HL-60 (cell line): ENCODE results near the gene ANKRD28.

Source experiments
- DNase-seq, 2 experiments: peaks; one replicate each; pipeline ENCODE4 v3.0.0-alpha.2; 2010 to 2020; ENCODE audit warnings: low read depth in 1 of 2, low spot score in 1 of 2
- H3K27ac ChIP-seq: fragments of 250-450 bp; sonication (Bioruptor Pico); replicated peaks from 2 replicates; pipeline ENCODE4 v1.5.1; 2020; ENCODE audit warnings: mild to moderate bottlenecking, moderate library complexity
- H3K27me3 ChIP-seq: fragments of 250-450 bp; sonication (Bioruptor Pico); 2 replicates; pipeline ENCODE4 v1.5.1; 2021; ENCODE audit warnings: mild to moderate bottlenecking, moderate library complexity; ENCODE audit not compliant: insufficient read depth, poor library complexity, severe bottlenecking
- H3K4me3 ChIP-seq: replicated peaks from 2 replicates; pipeline ENCODE4 v1.5.1; 2011; ENCODE audit warnings: mild to moderate bottlenecking, control low read depth, low read length; ENCODE audit not compliant: insufficient read depth
- GABPA ChIP-seq: IDR thresholded peaks from 2 replicates; pipeline ENCODE4 v1.6.1; 2012; ENCODE audit warnings: low read depth
- POLR2AphosphoS5 ChIP-seq: IDR thresholded peaks from 2 replicates; pipeline ENCODE4 v1.6.1; 2012; ENCODE audit warnings: low read depth
- SPI1 ChIP-seq: IDR thresholded peaks from 2 replicates; pipeline ENCODE4 v1.6.1; 2012; ENCODE audit warnings: low read depth, mild to moderate bottlenecking, borderline replicate concordance
- TF ChIP-seq, protein P1 (sequence below): IDR thresholded peaks from 2 replicates; pipeline ENCODE4 v1.6.1; 2012; ENCODE audit warnings: low read depth; ENCODE audit not compliant: insufficient replicate concordance
- TF ChIP-seq, protein P2 (sequence below): IDR thresholded peaks from one replicate; pipeline ENCODE4 v1.5.1; 2011; ENCODE audit warnings: low read length, control low read depth, inconsistent platforms; ENCODE audit not compliant: insufficient read depth

ANKRD28 gene

DNA sequence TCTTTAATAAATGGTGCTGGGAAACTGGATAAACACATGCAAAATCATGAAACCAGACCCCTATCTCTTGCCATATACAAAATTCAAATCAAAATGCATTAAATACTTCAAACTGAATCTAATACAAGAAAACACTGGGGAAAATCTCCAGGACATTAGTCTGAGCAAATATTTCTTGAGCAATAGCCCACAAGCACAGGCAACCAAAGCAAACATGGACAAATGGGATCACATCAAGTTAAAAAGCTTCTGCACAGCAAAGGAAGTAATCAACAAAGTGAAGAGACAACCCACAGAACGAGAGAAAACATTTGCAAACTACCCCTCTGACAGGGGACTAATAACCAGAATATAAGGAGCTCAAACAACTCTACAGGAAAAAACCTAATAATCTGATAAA lies 6.3 kb downstream of the ANKRD28 start:
- TF ChIP-seq GABPA (no peak), POLR2AphosphoS5 (no peak), SPI1 (no peak)
- TF ChIP-seq, protein P1, sequence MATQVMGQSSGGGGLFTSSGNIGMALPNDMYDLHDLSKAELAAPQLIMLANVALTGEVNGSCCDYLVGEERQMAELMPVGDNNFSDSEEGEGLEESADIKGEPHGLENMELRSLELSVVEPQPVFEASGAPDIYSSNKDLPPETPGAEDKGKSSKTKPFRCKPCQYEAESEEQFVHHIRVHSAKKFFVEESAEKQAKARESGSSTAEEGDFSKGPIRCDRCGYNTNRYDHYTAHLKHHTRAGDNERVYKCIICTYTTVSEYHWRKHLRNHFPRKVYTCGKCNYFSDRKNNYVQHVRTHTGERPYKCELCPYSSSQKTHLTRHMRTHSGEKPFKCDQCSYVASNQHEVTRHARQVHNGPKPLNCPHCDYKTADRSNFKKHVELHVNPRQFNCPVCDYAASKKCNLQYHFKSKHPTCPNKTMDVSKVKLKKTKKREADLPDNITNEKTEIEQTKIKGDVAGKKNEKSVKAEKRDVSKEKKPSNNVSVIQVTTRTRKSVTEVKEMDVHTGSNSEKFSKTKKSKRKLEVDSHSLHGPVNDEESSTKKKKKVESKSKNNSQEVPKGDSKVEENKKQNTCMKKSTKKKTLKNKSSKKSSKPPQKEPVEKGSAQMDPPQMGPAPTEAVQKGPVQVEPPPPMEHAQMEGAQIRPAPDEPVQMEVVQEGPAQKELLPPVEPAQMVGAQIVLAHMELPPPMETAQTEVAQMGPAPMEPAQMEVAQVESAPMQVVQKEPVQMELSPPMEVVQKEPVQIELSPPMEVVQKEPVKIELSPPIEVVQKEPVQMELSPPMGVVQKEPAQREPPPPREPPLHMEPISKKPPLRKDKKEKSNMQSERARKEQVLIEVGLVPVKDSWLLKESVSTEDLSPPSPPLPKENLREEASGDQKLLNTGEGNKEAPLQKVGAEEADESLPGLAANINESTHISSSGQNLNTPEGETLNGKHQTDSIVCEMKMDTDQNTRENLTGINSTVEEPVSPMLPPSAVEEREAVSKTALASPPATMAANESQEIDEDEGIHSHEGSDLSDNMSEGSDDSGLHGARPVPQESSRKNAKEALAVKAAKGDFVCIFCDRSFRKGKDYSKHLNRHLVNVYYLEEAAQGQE: no peak
- TF ChIP-seq, protein P2, sequence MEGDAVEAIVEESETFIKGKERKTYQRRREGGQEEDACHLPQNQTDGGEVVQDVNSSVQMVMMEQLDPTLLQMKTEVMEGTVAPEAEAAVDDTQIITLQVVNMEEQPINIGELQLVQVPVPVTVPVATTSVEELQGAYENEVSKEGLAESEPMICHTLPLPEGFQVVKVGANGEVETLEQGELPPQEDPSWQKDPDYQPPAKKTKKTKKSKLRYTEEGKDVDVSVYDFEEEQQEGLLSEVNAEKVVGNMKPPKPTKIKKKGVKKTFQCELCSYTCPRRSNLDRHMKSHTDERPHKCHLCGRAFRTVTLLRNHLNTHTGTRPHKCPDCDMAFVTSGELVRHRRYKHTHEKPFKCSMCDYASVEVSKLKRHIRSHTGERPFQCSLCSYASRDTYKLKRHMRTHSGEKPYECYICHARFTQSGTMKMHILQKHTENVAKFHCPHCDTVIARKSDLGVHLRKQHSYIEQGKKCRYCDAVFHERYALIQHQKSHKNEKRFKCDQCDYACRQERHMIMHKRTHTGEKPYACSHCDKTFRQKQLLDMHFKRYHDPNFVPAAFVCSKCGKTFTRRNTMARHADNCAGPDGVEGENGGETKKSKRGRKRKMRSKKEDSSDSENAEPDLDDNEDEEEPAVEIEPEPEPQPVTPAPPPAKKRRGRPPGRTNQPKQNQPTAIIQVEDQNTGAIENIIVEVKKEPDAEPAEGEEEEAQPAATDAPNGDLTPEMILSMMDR: no peak
- no peak overlapping the region for H3K4me3 ChIP-seq
- no peak overlapping the region for H3K27ac ChIP-seq
- no peak for DNase-seq
- H3K27me3 ChIP-seq: no peaks in the 10 kb centered on the region

DNA sequence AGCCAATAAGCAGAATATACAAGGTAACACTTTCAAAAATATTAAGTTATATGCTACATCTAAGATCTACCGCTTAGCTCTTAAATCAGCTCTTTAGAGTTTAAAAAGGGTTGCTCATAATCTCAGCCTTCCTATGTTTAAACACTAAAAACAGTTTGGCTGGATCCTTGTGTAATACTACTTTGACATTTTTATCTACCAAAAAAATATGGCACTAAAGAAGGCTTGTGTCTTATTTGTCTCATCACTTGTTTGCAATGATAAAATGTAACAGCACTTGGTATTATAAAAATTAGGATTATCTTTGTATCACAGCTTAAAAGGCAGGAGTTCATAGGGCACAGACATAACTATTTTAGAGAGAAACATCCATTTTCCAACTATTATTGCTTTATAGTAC lies 9.8 kb downstream of the ANKRD28 start:
- TF ChIP-seq, protein P2: no peak
- Histone ChIP-seq H3K27me3 (no peaks in the 10 kb centered on the region), H3K27ac (no peak overlapping the region), H3K4me3 (no peak overlapping the region)
- no peak for DNase-seq

- Histone ChIP-seq H3K27ac (no peak overlapping the region), H3K4me3 (no peak overlapping the region), H3K27me3 (no peaks in the 10 kb centered on the region)
- TF ChIP-seq, protein P1: no peak
- no peak for TF ChIP-seq GABPA
- TF ChIP-seq, protein P2: no peak
- no peak for DNase-seq
Measured at GRCh38 chr3:15787526-15787925, 10.3 kb downstream of the ANKRD28 start.

GRCh38 chr3:15783361-15783969 lies 14.3 kb downstream of the ANKRD28 start:
- no peak for DNase-seq
- TF ChIP-seq, protein P1: no peak
- TF ChIP-seq POLR2AphosphoS5 (no peak), GABPA (no peak), SPI1 (no peak)
- TF ChIP-seq, protein P2: no peak
- no peak overlapping the region for H3K4me3 ChIP-seq
- no peak overlapping the region for H3K27ac ChIP-seq
- H3K27me3 ChIP-seq: no peaks in the 10 kb centered on the region
